ENCODE measurements around the gene MMP25. TPM values are rescaled to one million over a fixed set of nuclear protein-coding genes. Genes with fewer than 3 reads are reported as not detected.

Gene MMP25
- total and polyA plus RNA-seq, 12 donors, result 0.09 to 3.1 (median 0.43) TPM; not detected in 1

GRCh38 chr16:3084969-3085670 lies 38.8 kb downstream of the MMP25 start:
- Histone ChIP-seq H3K4me1 (replicated peaks in 1 of 2) (peaks cover 0 to 4% of the 10 kb centered on the region in 2 donors), H3K4me3 (no peak overlapping the region), H3K9me3 (replicated peaks in 1 of 3) (no peaks in the 10 kb centered on the region), H3K27ac (no peak overlapping the region), H3K27me3 (no peaks in the 10 kb centered on the region), H3K36me3 (replicated peaks in 1 of 2) (no peaks in the 10 kb centered on the region)
- intact Hi-C loops (cut with DNase I), result no loop called here
- no peak for TF ChIP-seq POLR2A (IDR thresholded peaks at IDR 0.05)
- no peak for TF ChIP-seq CTCF (IDR thresholded peaks at IDR 0.05)
- no peak for DNase-seq
- WGBS, 4 donors, result 68 to 75% (median 69%) methylated on average over 7 of the region's 7 CpGs

GRCh38 chr16:3085868-3086595 lies 39.7 kb downstream of the MMP25 start:
- Histone ChIP-seq H3K4me3 (peak overlapping the region in 1 of 4 donors; percentile 36), H3K4me1 (replicated peaks in 1 of 2) (peaks cover 0 to 4% of the 10 kb centered on the region in 2 donors), H3K27ac (peak overlapping the region in 1 of 5 donors; percentile 51), H3K9me3 (replicated peaks in 1 of 3) (no peaks in the 10 kb centered on the region), H3K36me3 (replicated peaks in 1 of 2) (no peaks in the 10 kb centered on the region), H3K27me3 (no peaks in the 10 kb centered on the region)
- 71 to 83% (median 81%) methylated on average over 17 of the region's 17 CpGs for WGBS, 4 donors
- no peak for TF ChIP-seq CTCF (IDR thresholded peaks at IDR 0.05)
- TF ChIP-seq POLR2A (IDR thresholded peaks at IDR 0.05), result no peak
- intact Hi-C loops (cut with DNase I), result no loop called here
- DNase-seq, result no peak

GRCh38 chr16:3086596-3087242 lies 40.4 kb downstream of the MMP25 start:
- peak overlapping the region in 2 of 5 donors; percentile 34 to 51 for H3K27ac ChIP-seq
- H3K4me1 ChIP-seq (replicated peaks in 1 of 2), result peaks cover 0 to 4% of the 10 kb centered on the region in 2 donors
- DNase-seq, result no peak
- intact Hi-C loops (cut with DNase I), result no loop called here
- H3K36me3 ChIP-seq (replicated peaks in 1 of 2), result no peaks in the 10 kb centered on the region
- no peaks in the 10 kb centered on the region for H3K27me3 ChIP-seq
- 54 to 69% (median 63%) methylated on average over 5 to 14 of the region's 14 CpGs for WGBS, 4 donors
- H3K4me3 ChIP-seq, result peak overlapping the region in 1 of 4 donors; percentile 36
- H3K9me3 ChIP-seq (replicated peaks in 1 of 3), result no peaks in the 10 kb centered on the region
- no peak for TF ChIP-seq CTCF (IDR thresholded peaks at IDR 0.05)
- TF ChIP-seq POLR2A (IDR thresholded peaks at IDR 0.05), result no peak
